ENCODE results near the gene DCBLD1.

The DCBLD1 gene

GRCh38 chr6:117553142-117553541, 70.7 kb downstream of the DCBLD1 start:
- no peak overlapping the region for H3K4me3 ChIP-seq (ENCODE audit: low read depth, low read length)

DNA sequence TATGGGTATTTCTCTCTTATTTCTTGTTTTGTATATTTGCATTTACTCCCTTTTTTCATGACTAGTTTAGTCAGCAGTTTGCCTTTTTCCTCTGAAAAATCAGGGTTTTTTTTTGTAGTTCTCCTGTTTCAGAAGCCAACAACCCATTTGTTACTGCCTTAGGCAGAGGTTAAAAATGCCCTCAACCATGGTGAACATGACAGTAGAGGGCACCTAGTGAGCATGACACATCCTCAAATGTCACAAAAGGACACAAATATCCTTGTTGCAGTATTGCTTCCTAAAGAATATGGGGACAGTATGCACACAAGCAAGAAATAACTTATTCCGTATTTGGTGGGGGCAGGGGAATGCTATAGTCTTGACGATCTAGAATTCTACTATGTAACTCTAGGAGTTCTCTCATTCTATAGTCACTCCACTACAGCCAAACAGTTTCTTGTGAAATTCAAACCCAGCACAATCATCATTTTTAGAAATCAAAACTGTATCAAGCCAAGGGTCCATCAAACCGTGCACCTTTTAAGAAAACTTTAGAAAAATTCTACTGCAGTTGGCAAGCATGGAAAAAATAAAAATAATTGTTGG, 72.9 kb downstream of the DCBLD1 start:
- no peak overlapping the region for H3K4me3 ChIP-seq (ENCODE audit: low read depth, low read length)

DNA sequence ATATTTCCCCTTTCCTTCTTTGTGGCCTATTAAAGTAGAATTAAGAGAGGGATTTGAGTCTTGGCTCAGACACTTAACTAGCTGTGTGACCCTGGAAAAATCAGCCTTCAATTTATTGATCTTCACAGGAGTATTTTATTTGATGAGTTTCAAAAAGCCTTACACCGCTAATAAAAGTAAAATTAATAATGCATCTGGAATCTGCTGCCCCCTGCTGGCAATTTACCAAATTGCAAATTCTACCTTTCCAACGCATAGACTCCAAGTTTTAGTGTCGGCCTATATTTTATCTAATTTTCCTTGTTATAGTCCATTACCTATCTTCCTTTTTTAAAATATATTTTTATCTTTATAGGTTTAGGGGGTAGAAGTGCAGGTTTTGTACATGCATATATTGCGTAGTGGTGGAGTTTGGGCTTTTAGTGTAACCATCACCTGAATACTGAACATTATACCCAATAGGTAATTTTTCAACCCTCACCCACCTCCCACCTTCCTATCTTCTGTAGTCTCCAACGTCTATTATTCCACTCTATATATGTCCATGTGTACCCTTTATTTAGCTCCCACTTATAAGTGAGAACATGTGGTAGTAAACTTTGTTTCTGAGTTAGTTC, 73.5 kb downstream of the DCBLD1 start:
- no peak overlapping the region for H3K4me3 ChIP-seq (ENCODE audit: low read depth, low read length)

- no peak overlapping the region for H3K4me3 ChIP-seq (ENCODE audit: low read depth, low read length)
These were observed 75.5 kb downstream of the DCBLD1 start for GRCh38 chr6:117557951-117558350.

DNA sequence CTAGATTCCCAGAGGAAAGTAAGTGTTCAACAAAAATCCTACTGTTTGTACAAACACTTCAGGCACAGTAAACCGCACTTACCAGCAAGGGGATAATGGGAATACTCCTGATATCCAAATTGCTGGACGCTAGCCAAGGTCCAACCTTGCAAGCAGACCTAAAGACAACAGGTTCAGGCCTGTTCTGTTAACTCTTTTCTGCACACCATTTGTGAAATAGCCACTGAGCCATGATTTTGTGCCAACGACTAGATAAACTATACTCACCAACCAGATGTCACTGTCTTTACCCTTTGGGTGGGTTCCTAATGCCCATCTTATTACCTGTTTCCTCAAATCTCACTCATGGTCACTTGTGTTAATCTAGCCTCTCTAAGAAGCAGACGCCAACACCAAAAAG, 76.3 kb downstream of the DCBLD1 start:
- no peak overlapping the region for H3K4me3 ChIP-seq (ENCODE audit: low read depth, low read length)

GRCh38 chr6:117559299-117559698, 76.8 kb downstream of the DCBLD1 start:
- no peak overlapping the region for H3K4me3 ChIP-seq (ENCODE audit: low read depth, low read length)

- H3K4me3 ChIP-seq (ENCODE audit: low read depth, low read length) = no peak overlapping the region
These were observed 78.7 kb downstream of the DCBLD1 start for GRCh38 chr6:117561128-117561527.

DNA sequence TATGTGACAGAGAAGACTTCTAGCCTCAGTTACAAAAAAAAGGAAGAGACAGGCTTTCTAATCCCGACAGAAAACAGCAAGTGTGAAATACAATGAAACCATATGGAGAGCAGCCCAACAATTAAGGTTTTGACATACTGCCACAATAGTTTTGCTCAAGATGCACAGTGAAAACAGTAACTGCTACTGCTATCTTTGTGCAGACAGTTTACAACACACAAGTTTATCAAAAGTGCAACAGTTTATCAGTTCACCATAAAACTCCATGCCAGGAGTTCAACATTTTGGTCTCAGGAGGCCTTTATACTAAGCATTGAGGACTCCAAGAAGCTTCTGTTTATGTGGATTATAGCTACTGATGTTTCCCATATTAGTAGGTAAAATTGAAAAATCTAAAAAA, 82.2 kb downstream of the DCBLD1 start:
- H3K4me3 ChIP-seq (ENCODE audit: low read depth, low read length) = no peak overlapping the region

DNA sequence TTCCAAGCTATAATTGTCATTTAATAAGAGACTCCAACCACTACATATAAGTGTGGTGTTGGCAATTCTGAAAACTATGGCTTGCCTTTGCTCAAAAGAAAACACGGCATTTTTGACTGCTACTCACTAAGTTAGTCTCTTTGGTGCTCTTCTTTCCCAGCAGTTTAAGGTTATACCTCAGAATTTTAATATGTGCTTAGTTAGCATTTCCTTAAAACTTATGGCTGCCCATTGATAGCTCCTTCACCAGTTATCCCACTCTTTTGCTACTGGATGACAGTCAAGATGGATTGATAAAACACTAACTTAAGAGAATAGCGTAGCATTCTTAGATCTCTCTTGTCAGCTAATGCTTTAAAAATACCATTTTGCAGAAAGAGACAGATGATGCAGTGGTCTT, 85.8 kb downstream of the DCBLD1 start:
- no peak overlapping the region for H3K4me3 ChIP-seq (ENCODE audit: low read depth, low read length)

- no peak overlapping the region for H3K4me3 ChIP-seq (ENCODE audit: low read depth, low read length)
These were observed 86.4 kb downstream of the DCBLD1 start for GRCh38 chr6:117568831-117569410.

GRCh38 chr6:117573006-117573680, 90.7 kb downstream of the DCBLD1 start:
- no peak overlapping the region for H3K4me3 ChIP-seq (ENCODE audit: low read depth, low read length)

GRCh38 chr6:117574198-117574597, 91.7 kb downstream of the DCBLD1 start:
- H3K4me3 ChIP-seq (ENCODE audit: low read depth, low read length) = no peak overlapping the region

DNA sequence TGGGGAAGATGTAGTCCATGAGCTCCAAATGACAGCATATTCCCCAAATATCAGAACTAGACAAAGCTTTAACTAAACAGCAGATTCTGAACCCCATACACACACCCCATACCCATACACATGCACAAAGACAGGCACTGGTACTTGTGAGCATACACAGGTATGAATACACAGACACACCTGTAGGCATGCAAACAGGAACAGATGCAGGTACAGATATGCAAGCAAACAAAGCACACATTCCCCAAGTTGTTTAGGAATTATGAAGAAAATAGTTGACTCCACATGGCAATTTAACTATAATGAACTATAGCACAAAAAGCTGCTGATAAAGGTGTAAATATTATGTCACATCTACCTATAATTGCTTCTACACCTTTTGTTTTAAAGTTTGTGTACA, 103.2 kb downstream of the DCBLD1 start:
- H3K4me3 ChIP-seq (ENCODE audit: low read depth, low read length) = no peak overlapping the region

DNA sequence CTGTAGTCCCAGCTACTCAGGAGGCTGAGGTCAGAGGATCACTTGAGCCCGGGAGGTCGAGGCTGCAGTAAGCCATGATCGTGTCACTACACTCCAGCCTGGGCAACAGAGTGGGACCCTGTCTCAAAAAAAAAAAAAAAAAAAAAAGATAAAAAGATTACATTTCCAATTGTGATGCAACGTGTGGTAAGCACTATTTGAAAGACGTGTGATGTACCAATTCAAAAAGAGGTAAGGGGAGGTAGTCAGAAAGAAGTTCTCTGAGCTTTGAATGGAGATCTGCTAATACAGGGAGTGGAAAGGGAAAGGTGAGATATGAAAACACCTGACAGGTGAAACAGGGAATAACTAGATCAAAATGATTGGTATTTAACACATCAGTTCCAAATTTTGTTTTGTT, 108.0 kb downstream of the DCBLD1 start:
- no peak overlapping the region for H3K4me3 ChIP-seq (ENCODE audit: low read depth, low read length)

- no peak overlapping the region for H3K4me3 ChIP-seq (ENCODE audit: low read depth, low read length)
These were observed 108.9 kb downstream of the DCBLD1 start for GRCh38 chr6:117591405-117591804.

DNA sequence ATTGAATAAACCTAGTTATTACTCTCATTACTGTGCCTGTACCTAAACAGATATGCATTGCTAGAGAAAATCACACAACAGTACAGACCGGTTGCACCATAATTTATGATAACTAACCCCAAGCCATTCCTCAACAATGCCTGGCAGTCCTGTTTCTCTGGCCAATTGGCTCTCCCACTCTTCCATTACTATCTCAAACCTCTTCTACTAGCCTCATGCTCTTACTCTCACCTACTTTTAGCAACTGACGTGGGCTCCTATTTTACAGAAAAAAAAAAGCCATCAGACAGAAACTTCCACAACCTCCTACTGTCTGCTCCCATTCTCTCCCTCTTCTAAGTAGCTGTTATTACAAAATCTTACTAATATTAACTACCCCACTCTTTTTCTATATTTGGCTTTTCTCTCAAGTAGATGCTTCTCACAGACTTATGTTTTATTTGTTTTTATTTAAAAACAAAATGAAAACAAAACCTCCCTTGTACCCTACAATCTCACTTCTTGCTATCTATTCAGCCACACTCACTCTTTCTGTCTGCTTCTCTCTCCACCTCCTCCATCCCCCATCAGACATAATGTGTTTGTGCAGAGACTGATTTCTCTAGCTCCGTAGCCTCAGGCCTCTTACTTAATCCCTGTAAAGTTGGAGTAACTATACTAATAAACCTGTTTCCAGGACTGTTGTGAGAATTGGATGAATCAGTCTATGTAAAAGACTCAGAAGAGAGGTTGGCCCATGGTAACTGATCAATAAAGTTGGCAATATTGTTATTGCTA, 110.7 kb downstream of the DCBLD1 start:
- H3K4me3 ChIP-seq (ENCODE audit: low read depth, low read length) = no peak overlapping the region

GRCh38 chr6:117595099-117595923, 112.8 kb downstream of the DCBLD1 start:
- H3K4me3 ChIP-seq (ENCODE audit: low read depth, low read length) = no peak overlapping the region

GRCh38 chr6:117597755-117598154, 115.3 kb downstream of the DCBLD1 start:
- no peak overlapping the region for H3K4me3 ChIP-seq (ENCODE audit: low read depth, low read length)

All from iPS-11a (cell line).